RWPE2 (cell line): ENCODE measurements around the gene BHLHA9.

ENCODE experiments used
- ATAC-seq: fragments of 200-7000 bp; cut with Tn5 transposase; 3 replicates; pipeline ENCODE4 v1.9.1; 2021; ENCODE audit warnings: low read depth
- DNase-seq: peaks from one replicate; pipeline ENCODE4 v3.0.0-alpha.2; 2020; ENCODE audit warnings: low spot score
- H3K27ac ChIP-seq: fragments of 450-650 bp; 2 replicates; pipeline ENCODE4 v1.5.1; 2017; ENCODE audit warnings: mild to moderate bottlenecking; ENCODE audit not compliant: poor library complexity, severe bottlenecking
- H3K27me3 ChIP-seq: fragments of 250-450 bp; sonication (Bioruptor Pico); 2 replicates; pipeline ENCODE4 v1.5.1; 2021; ENCODE audit warnings: mild to moderate bottlenecking, moderate library complexity; ENCODE audit not compliant: insufficient read depth, poor library complexity, severe bottlenecking
- H3K36me3 ChIP-seq: fragments of 250-450 bp; sonication (Bioruptor Pico); 2 replicates; pipeline ENCODE4 v1.5.1; 2020; ENCODE audit warnings: low read depth, mild to moderate bottlenecking, moderate library complexity
- H3K4me1 ChIP-seq: fragments of 250-450 bp; sonication (Bioruptor Pico); 2 replicates; pipeline ENCODE4 v1.5.1; 2021; ENCODE audit warnings: mild to moderate bottlenecking, moderate library complexity; ENCODE audit not compliant: insufficient read depth, poor library complexity, severe bottlenecking
- H3K4me3 ChIP-seq: fragments of 250-450 bp; sonication (Bioruptor Pico); 2 replicates; pipeline ENCODE4 v1.5.1; 2021; ENCODE audit warnings: mild to moderate bottlenecking, moderate library complexity; ENCODE audit not compliant: severe bottlenecking
- H3K9me3 ChIP-seq: fragments of 250-450 bp; sonication (Bioruptor Pico); 2 replicates; pipeline ENCODE4 v1.5.1; 2021; ENCODE audit warnings: mild to moderate bottlenecking, moderate library complexity; ENCODE audit not compliant: severe bottlenecking
- TF ChIP-seq, protein P1 (sequence below): fragments of 450-650 bp; IDR thresholded peaks from one replicate; pipeline ENCODE4 v1.5.1; 2017; ENCODE audit warnings: mild to moderate bottlenecking, moderate library complexity; ENCODE audit not compliant: poor library complexity, severe bottlenecking

The BHLHA9 gene

DNA sequence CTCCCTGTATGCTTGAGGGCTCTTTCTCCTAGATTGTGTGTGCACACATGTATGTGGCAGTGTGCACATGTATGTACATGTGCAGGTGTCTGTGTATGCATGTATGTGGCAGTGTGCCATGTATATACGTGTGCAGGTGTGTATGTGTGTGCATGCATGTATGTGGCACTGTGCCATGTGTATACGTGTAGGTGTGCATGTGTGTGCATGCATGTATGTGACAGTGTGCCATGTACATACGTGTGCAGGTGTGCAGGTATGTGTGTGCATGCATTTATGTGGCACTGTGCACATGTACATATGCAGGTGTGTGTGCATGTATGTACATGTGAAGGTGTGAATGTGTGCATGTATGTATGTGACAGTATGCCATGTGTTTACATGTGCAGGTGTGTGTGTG is 43.9 kb upstream of the BHLHA9 start:
- Histone ChIP-seq H3K27me3 (peaks cover 42% of the 10 kb centered on the region), H3K36me3 (no peaks in the 10 kb centered on the region), H3K4me3 (no peak overlapping the region), H3K9me3 (no peaks in the 10 kb centered on the region), H3K27ac (no peak overlapping the region), H3K4me1 (no peaks in the 10 kb centered on the region)
- ATAC-seq (no peak), DNase-seq (no peak)
- TF ChIP-seq, protein P1, sequence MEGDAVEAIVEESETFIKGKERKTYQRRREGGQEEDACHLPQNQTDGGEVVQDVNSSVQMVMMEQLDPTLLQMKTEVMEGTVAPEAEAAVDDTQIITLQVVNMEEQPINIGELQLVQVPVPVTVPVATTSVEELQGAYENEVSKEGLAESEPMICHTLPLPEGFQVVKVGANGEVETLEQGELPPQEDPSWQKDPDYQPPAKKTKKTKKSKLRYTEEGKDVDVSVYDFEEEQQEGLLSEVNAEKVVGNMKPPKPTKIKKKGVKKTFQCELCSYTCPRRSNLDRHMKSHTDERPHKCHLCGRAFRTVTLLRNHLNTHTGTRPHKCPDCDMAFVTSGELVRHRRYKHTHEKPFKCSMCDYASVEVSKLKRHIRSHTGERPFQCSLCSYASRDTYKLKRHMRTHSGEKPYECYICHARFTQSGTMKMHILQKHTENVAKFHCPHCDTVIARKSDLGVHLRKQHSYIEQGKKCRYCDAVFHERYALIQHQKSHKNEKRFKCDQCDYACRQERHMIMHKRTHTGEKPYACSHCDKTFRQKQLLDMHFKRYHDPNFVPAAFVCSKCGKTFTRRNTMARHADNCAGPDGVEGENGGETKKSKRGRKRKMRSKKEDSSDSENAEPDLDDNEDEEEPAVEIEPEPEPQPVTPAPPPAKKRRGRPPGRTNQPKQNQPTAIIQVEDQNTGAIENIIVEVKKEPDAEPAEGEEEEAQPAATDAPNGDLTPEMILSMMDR, result no peak

DNA sequence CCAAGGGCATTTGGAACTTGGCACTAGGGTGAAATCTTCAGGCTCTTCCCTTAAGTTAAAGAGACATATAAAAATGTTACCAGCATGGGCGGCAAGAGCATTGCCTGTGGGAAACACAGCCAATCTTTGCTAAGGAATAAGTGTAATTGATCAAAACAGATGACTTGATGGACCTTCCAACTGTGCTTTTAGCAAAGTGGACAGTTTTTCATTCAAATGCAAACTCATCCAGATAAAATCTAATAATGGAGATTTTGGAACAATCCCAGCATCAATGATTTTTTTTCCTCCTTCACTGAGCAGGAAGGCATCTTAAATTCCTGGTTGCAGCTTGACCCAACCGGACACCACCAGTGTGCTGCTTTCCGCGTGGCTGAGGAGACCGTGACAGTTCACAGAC is 42.9 kb upstream of the BHLHA9 start:
- H3K27me3 ChIP-seq, result peaks cover 51% of the 10 kb centered on the region

DNA sequence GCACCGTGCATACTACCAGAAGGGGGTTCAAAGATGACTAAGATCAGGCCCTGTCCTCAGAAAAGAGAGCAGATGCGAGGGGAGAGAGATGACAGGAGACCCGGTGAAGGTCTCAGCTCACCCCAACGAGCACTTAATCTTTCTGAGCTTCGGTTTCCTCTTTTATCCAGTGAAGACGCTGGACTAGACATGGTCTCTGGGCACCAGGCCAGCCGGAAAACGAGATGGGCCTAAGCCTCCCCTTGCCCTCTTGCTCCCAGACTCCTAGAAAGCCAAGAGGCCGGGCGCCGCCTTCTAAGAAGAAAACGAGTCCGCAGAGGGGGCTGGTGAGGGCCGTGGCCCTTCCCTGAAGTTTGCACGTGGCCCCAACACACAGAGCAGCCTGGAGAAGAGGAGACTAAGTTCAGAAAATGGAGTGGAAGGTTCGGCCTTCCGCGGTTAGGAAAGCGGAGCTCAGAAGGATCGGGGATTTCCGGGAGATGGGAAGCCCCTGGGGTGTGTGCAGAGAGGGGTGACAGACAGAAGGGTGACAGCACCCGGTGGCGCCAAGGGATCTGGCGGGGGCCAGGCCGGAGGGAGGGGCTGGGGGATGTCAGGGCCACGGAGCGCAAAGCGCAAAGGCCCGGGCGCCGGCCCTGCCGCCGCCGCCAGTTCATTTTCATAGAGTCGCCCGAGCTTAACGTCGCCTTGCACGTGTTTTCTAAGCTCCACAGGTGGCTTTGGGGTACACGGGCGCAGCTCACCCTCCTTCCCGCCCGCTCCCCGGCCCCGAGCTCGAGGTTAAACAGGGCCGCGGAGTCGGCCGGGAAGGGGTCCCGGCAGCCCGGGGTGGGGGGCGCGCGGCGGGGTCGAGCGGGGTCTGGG is 42.1 kb upstream of the BHLHA9 start:
- no peaks in the 10 kb centered on the region for H3K9me3 ChIP-seq
- DNase-seq (no peak), ATAC-seq (no peak; the same call in 2 of the 3 replicates)
- peaks cover 55% of the 10 kb centered on the region for H3K27me3 ChIP-seq
- no peaks in the 10 kb centered on the region for H3K4me1 ChIP-seq
- H3K27ac ChIP-seq, result no peak overlapping the region
- H3K4me3 ChIP-seq, result no peak overlapping the region
- TF ChIP-seq, protein P1, result no peak
- H3K36me3 ChIP-seq, result no peaks in the 10 kb centered on the region

More for the DNA sequence above, 42.9 kb upstream of the BHLHA9 start:
- no peak overlapping the region for H3K27ac ChIP-seq
- no peak for DNase-seq
- no peaks in the 10 kb centered on the region for H3K9me3 ChIP-seq
- TF ChIP-seq, protein P1, result no peak
- no peaks in the 10 kb centered on the region for H3K4me1 ChIP-seq
- no peak overlapping the region for H3K4me3 ChIP-seq
- ATAC-seq, result no peak
- no peaks in the 10 kb centered on the region for H3K36me3 ChIP-seq

DNA sequence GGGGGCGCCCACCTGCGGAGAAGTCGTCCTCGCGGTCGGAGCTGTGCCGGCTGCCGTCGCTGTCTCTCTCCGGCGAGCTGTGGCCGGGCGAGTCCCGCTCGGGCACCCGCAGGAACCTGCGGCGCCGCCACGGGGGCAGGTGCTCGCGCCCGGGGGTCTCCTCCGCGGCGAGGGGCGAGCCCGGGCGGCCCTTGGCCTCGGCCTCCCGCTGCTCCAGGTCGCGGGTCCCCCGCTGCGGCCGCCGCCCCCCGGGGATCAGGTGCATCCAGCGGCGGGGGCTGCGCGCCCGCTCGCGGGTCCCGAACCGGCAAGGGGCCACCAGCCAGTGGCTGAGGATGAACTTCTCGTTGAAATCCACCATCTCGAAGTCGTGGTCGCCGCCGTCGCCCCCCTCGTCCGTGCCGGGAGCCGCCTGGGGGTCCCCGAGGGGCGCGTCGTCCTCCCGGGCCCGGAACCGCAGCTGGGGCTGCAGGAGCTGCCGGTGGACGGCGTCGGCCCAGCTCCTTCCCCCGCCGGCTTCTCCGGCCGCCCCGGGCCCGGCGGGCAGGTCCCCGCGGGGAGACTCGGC is 41.4 kb upstream of the BHLHA9 start:
- Histone ChIP-seq H3K4me1 (no peaks in the 10 kb centered on the region), H3K27ac (no peak overlapping the region), H3K36me3 (no peaks in the 10 kb centered on the region), H3K4me3 (peak overlapping the region; percentile 26), H3K9me3 (no peaks in the 10 kb centered on the region), H3K27me3 (peaks cover 55% of the 10 kb centered on the region)
- DNase-seq, result no peak
- no peak for ATAC-seq
- TF ChIP-seq, protein P1, result no peak
